ENCODE data around the gene KIF25.
"Not testable (repeated sequence)": the region's sequence is repeated elsewhere in the genome, so short reads cannot be mapped to it uniquely, and the experiment has no call there.

KIF25 gene

GRCh38 chr6:168000198-168001028, 2.9 kb downstream of the KIF25 start:
- TF ChIP-seq ESRRG (CRISPR knock-in tag; IDR thresholded peaks at IDR 0.05): no peak
- no peak for TF ChIP-seq ZFP3 (CRISPR knock-in tag; IDR thresholded peaks at IDR 0.05)
- no peak for TF ChIP-seq ARNTL (CRISPR knock-in tag; IDR thresholded peaks at IDR 0.05; ENCODE audit: borderline replicate concordance, low read depth)
- no peak for TF ChIP-seq ZNF8 (CRISPR knock-in tag; IDR thresholded peaks at IDR 0.05)
- ATAC-seq: no peak

GRCh38 chr6:168001029-168001332, 3.5 kb downstream of the KIF25 start:
- TF ChIP-seq TOX (CRISPR knock-in tag; IDR thresholded peaks at IDR 0.05; ENCODE audit: borderline replicate concordance) (no peak), RARB (CRISPR knock-in tag; IDR thresholded peaks at IDR 0.05) (no peak), ZNF70 (CRISPR knock-in tag; IDR thresholded peaks at IDR 0.05) (no peak), SNAI2 (CRISPR knock-in tag; IDR thresholded peaks at IDR 0.05) (no peak), CSDC2 (CRISPR knock-in tag; IDR thresholded peaks at IDR 0.05) (no peak), ISL1 (CRISPR knock-in tag; IDR thresholded peaks at IDR 0.05) (no peak), GLIS3 (CRISPR knock-in tag; IDR thresholded peaks at IDR 0.05) (no peak), ZFP3 (CRISPR knock-in tag; IDR thresholded peaks at IDR 0.05) (no peak), CREB5 (CRISPR knock-in tag; IDR thresholded peaks at IDR 0.05; ENCODE audit: low read depth) (no peak), ZNF565 (CRISPR knock-in tag; conservative IDR thresholded peaks at IDR 0.05; ENCODE audit: low read depth) (no peak), OSR1 (CRISPR knock-in tag; IDR thresholded peaks at IDR 0.05) (no peak), PATZ1 (CRISPR knock-in tag; IDR thresholded peaks at IDR 0.05; ENCODE audit: borderline replicate concordance) (no peak), TCF4 (CRISPR knock-in tag; IDR thresholded peaks at IDR 0.05; ENCODE audit: borderline replicate concordance) (no peak), BACH2 (CRISPR knock-in tag; IDR thresholded peaks at IDR 0.05; ENCODE audit: borderline replicate concordance) (no peak), ESRRG (CRISPR knock-in tag; IDR thresholded peaks at IDR 0.05) (no peak), ARNTL (CRISPR knock-in tag; IDR thresholded peaks at IDR 0.05; ENCODE audit: borderline replicate concordance, low read depth) (no peak)
- no peak for ATAC-seq

- not testable (repeated sequence) for ATAC-seq
Observed at GRCh38 chr6:168001514-168001913, 4.0 kb downstream of the KIF25 start.

- ATAC-seq: no peak
- no peak for TF ChIP-seq SNAI2 (CRISPR knock-in tag; IDR thresholded peaks at IDR 0.05)
- no peak for TF ChIP-seq ZNF8 (CRISPR knock-in tag; IDR thresholded peaks at IDR 0.05)
- TF ChIP-seq ESRRG (CRISPR knock-in tag; IDR thresholded peaks at IDR 0.05): no peak
- no peak for TF ChIP-seq GLIS3 (CRISPR knock-in tag; IDR thresholded peaks at IDR 0.05)
- no peak for TF ChIP-seq CSDC2 (CRISPR knock-in tag; IDR thresholded peaks at IDR 0.05)
- no peak for TF ChIP-seq RARB (CRISPR knock-in tag; IDR thresholded peaks at IDR 0.05)
- TF ChIP-seq POU6F1 (CRISPR knock-in tag; IDR thresholded peaks at IDR 0.05; ENCODE audit: borderline replicate concordance, low read depth): no peak
- no peak for TF ChIP-seq BACH2 (CRISPR knock-in tag; IDR thresholded peaks at IDR 0.05; ENCODE audit: borderline replicate concordance)
- no peak for TF ChIP-seq ZC3H10 (CRISPR knock-in tag; IDR thresholded peaks at IDR 0.05)
- TF ChIP-seq ZNF70 (CRISPR knock-in tag; IDR thresholded peaks at IDR 0.05): no peak
- no peak for TF ChIP-seq CREB5 (CRISPR knock-in tag; IDR thresholded peaks at IDR 0.05; ENCODE audit: low read depth)
- TF ChIP-seq PATZ1 (CRISPR knock-in tag; IDR thresholded peaks at IDR 0.05; ENCODE audit: borderline replicate concordance): no peak
- no peak for TF ChIP-seq TCF4 (CRISPR knock-in tag; IDR thresholded peaks at IDR 0.05; ENCODE audit: borderline replicate concordance)
- no peak for TF ChIP-seq CSRNP3 (CRISPR knock-in tag; IDR thresholded peaks at IDR 0.05)
- no peak for TF ChIP-seq ARNTL (CRISPR knock-in tag; IDR thresholded peaks at IDR 0.05; ENCODE audit: borderline replicate concordance, low read depth)
- TF ChIP-seq PPARA (CRISPR knock-in tag; IDR thresholded peaks at IDR 0.05; ENCODE audit: borderline replicate concordance): no peak
Observed at GRCh38 chr6:168002804-168003203, 5.3 kb downstream of the KIF25 start.
